NOMO-1 treated with DMSO at 0.1 percent for 48 hours (cell line): ENCODE measurements around the gene MAPK11.

ENCODE experiments used
- DNase-seq: peaks from one replicate; lab custom pipeline; 2025; ENCODE audit not compliant: unreplicated experiment; lab: John Stamatoyannopoulos, UW

Gene MAPK11

GRCh38 chr22:50308597-50308935 lies 38.4 kb upstream of the MAPK11 start:
- peak; percentile 44 for DNase-seq

- no peak for DNase-seq
These were observed 37.9 kb upstream of the MAPK11 start for GRCh38 chr22:50307890-50308596.

- DNase-seq, result peak; percentile 83
These were observed 36.9 kb upstream of the MAPK11 start, which contains the start of gene PLXNB2 for GRCh38 chr22:50306753-50307749. Gene PLXNB2, minus strand, starts transcription at chr22:50307646. Its CDS starts 17,062 bp downstream, at chr22:50290584.

- peak; percentile 76 for DNase-seq
These were observed 35.9 kb upstream of the MAPK11 start for GRCh38 chr22:50305923-50306566.

- DNase-seq, result no peak
These were observed 35.3 kb upstream of the MAPK11 start for GRCh38 chr22:50305393-50305922.

- peak; percentile 83 for DNase-seq
These were observed 34.6 kb upstream of the MAPK11 start for GRCh38 chr22:50304528-50305392.

GRCh38 chr22:50303848-50304527 lies 33.8 kb upstream of the MAPK11 start:
- peak; percentile 69 for DNase-seq

GRCh38 chr22:50303515-50303847 lies 33.3 kb upstream of the MAPK11 start:
- peak; percentile 15 for DNase-seq

- DNase-seq, result no peak
These were observed 32.4 kb upstream of the MAPK11 start for GRCh38 chr22:50302564-50302963.

- DNase-seq, result no peak
These were observed 31.9 kb upstream of the MAPK11 start for GRCh38 chr22:50302041-50302541.

- no peak for DNase-seq
These were observed 31.4 kb upstream of the MAPK11 start for GRCh38 chr22:50301581-50301991.

- DNase-seq, result no peak
These were observed 30.6 kb upstream of the MAPK11 start for GRCh38 chr22:50300620-50301257.

GRCh38 chr22:50299785-50300619 lies 29.8 kb upstream of the MAPK11 start:
- DNase-seq, result no peak

GRCh38 chr22:50298937-50299784 lies 29.0 kb upstream of the MAPK11 start:
- DNase-seq, result no peak

- no peak for DNase-seq
These were observed 28.1 kb upstream of the MAPK11 start for GRCh38 chr22:50298266-50298637.

- DNase-seq, result no peak
These were observed 27.5 kb upstream of the MAPK11 start for GRCh38 chr22:50297510-50298265.
